Measurements from ENCODE around the gene ATP8B1. TPM values are rescaled to one million over a fixed set of nuclear protein-coding genes. Genes with fewer than 3 reads are reported as not detected.
"Not testable (repeated sequence)": the region's sequence is repeated elsewhere in the genome, so short reads cannot be mapped to it uniquely, and the experiment has no call there.

Gene ATP8B1
- polyA plus RNA-seq, 3 donors, result 23.1 to 32.7 (median 31.3) TPM

DNA sequence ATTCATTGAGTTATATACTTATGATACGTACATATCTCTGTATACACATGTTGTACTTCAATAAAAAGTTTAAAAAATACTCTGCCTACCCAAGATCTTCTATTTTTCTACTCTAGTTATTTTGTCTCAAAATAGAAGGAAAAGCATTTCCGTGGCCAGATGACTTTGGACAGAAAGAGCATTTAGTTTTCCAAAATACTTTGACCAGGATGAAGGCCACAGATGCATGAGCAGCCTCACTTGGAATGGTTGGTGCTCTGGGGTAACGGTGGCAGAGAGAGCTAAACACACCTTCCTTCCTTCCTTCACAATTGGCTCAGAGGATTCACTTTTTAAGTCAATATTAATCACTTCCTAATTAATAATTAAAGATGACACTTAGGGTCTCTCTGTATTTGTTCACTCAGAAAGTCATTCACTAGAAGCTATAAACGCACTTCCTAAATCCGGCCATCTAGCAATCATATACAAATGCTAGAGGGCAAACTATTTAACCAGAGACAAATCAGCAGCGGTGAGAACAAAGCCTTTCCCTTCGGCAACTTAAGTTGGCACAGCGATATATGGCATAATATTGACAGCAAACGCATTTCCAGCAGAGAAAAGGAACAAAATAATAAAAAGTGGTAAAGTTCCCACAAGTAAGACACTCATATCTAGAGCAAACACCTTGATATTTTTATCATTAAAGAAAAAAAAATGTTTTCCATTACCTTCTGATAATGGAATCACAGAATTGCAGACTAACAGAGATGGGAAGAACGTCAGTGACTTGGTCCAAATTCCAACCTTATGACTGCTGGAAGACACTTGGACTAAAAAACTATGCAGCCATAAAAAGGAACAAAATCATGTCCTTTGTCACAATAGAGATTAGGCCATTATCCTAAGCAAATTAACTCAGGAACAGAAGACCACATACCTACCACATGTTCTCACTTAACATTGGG is 125.6 kb downstream of the ATP8B1 start:
- DNase-seq (ENCODE audit: low read depth in 3 of 3, low spot score in 2 of 3), result no peak

DNA sequence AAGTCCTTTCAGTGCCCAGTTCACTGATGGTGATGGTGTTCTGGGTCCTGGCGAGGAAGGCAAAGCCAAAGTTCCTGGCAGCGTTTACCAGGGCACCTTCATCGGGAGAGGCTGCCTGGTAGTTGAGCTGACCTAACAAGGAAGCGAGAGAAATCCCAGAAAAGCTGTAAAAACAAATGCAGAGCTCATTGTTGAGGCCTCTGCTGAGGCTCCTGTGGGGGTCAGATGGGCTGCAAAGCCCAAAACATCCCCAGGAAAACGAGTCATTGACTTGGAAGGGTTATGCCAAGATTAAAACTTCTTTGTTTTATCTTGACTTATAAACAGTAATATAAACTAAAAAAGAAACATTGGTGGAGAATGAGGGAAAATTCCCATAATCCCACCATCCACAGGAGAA is 128.2 kb downstream of the ATP8B1 start:
- DNase-seq (ENCODE audit: low read depth in 3 of 3, low spot score in 2 of 3), result no peak

DNA sequence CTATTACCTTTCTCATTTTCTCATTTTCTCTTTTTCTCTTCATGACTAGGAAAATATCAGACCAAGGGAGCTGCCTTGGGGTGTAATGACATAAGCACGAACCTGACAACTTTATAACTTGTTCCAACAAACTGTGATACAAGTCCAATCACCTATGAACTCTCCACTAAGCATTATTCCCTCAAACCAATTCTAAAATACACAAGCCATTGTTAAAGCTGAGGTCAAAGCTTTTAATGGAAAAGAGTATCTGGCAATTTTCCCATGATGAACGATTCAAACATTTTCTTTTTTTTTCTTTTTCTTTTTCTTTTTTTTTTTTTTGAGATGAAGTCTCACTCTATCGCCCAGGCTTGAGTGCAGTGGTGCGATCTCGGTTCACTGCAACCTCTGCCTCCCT is 133.1 kb downstream of the ATP8B1 start:
- DNase-seq (ENCODE audit: low read depth in 3 of 3, low spot score in 2 of 3), result no peak

DNA sequence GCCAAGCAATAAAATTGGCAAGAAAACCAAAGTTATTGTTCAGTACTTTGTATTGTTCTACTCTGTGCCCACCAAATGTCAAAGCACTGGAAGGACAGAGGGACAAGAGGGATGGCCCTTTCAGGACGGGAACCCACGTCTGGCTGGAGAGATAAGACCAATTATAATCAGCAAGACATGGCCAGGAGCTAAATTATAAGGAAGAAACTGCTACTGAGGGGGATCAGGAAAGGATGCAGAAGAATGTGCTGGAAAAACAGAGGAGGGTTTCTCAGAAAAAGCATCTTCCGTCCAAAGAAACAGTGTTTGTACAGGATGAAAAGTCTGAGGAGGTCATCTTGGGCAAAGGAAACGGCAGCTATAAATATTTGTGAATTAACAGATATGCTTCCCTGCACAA is 135.1 kb downstream of the ATP8B1 start:
- no peak for DNase-seq (ENCODE audit: low read depth in 3 of 3, low spot score in 2 of 3)

DNA sequence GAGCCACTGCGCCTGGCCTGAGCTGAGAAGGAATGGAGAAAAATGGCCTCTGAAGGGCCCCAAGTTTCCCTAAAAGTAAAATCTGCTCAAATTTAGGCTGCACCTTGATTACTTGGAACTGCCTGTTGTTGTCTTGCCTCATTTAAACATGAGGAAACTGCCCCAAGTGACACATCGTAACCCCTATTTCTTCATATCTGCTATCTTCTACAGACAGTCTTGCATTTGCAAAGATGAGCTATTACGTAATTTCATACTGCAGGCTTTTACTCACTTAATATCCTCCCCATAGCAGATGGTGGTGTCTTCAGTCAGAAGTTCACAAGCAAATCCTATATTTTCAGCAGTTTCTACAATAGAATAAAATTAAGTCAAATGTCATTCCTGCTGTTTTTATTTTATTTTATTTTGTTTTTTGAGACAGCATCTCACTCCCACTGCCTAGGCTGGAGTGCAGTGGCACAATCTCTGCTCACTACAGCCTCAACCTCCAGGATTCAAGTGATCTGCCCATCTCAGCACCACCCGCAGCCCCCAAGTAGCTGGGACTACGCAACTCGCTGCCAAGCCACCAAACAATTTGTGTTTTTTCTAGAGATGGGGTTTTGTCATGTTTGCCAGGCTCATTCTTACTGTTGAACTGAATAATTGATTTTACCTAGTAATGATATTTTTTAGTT is 136.2 kb downstream of the ATP8B1 start:
- no peak for DNase-seq (ENCODE audit: low read depth in 3 of 3, low spot score in 2 of 3)

DNA sequence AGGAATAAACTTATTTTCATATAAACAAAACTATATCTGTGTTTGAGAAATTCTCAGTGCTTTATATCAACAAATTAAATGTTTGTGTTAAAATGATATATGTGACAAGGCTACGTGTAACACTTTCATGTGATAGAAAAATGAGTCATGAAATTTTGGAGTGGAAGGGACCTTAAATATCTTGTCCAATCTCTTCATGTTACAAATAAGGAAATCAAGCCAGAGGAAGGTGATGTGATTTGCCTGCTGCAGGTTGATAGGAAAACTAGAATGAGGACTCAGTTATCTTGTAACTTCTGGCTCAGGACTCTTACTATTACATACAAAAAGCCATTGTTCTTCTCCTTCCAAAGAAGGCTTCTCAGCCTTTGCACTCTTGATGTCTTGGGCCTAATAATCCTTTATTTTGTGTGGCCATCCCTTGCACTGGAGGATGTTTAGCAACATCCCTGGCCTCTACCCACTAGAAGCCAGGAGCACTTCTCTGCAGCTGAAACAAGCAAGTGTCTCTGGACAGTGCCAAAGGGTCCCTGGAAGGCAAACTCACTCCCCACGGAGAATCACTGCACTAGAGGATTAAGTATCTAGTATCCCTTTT is 138.4 kb downstream of the ATP8B1 start:
- no peak for DNase-seq (ENCODE audit: low read depth in 3 of 3, low spot score in 2 of 3)

DNA sequence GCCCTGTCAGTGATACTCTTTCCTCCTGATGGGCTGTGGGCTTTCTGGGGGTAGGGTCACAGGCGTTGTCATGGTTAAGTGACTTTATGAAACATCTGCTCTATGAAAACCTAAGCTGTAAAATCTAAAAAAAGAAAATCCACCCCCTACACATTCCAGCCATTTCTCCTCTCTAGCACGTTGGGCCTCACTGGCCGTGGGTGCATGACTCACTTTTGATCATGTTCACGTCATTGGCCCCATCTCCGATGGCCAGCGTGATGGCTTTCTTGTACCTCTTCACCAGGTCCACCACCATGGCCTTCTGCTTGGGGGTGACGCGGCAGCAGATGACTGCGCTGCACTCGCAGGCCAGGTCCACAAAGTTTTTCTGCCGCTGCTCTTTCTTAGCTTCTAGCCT is 142.2 kb downstream of the ATP8B1 start:
- no peak for DNase-seq (ENCODE audit: low read depth in 3 of 3, low spot score in 2 of 3)

DNA sequence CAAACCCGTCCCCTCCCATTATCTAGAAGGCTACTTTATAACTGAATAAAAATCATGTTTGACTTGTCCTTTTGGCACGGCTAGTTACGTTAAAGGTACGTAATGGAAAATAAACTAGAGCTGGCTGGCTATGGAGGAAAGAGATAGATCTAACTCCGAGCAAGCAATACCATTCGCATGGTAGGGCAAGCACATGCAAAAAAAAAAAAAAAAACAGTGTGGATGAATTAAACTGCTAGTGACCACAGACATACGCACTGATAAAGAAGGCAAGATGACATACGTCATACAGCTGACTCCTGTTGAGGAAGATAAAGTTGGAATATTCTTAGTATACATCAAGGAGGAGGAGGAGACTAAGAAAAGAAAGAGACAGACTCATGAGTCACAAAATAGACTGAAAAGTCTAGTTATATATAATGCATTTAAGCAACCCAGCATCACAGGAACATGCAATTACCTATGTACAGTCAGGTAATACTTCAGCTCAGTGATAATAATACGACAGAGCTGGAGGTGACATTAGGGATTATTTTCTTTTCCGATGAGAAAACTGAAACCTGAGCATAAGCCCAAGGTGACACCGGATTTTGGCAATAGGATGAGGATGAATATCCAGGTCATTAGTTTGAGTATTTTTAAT is 143.5 kb downstream of the ATP8B1 start:
- DNase-seq (ENCODE audit: low read depth in 3 of 3, low spot score in 2 of 3), result no peak

DNA sequence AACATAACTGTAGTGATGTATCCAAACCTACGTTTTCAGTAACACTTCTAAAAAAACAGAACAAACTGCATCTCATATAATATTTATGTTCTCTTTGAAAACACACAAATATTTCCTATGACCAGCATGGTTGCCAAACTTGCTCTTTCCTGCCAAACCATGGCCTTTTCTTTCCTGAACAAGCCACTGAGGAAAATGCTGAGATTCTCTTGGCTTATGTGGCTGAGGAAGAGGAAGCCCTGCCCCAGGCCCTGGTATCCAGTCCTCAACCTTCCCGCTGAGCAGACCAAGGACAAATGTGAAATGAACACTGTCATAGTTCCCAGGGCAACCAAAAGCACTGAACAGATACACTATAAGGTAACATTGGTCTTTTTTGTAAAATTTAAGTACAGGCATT is 145.6 kb downstream of the ATP8B1 start:
- no peak for DNase-seq (ENCODE audit: low read depth in 3 of 3, low spot score in 2 of 3)

DNA sequence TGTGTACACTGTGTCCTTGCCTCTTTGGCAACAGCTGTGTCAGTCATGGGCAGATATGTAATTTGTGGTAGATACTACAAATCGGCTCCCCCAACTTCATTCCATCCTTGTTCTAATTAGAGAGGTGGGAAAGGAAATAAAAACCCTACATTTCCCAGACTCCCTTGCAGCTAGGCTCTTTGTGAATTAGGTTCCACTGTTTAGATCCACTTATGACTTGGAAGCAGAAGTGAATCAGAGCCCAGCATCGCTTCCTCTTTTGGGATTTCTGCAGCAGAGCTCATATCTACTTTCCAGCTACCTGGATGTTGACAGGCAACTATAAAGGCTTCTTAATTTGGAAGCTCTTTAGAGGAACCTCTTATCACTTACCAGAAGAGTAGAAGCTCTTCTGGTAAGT is 147.4 kb downstream of the ATP8B1 start:
- no peak for DNase-seq (ENCODE audit: low read depth in 3 of 3, low spot score in 2 of 3)

DNA sequence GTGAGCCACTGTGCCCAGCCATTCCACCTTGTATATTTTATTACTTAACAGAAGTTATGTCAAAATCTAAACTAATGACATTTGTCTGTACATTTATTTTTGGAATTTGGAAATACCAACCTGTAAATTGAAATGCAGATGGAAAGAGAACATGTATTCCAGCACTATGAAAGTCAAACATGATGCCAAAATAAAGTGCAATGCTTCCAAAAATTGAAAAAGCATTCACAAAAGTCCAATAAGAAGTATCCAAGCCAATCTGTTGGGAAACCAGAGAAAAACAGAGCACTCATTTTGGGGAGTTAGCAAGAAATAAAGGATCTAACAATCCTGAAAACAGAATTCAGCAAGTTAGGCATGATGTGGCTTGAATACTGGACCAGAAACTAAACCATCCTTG is 151.2 kb downstream of the ATP8B1 start:
- DNase-seq (ENCODE audit: low read depth in 3 of 3, low spot score in 2 of 3), result no peak

DNA sequence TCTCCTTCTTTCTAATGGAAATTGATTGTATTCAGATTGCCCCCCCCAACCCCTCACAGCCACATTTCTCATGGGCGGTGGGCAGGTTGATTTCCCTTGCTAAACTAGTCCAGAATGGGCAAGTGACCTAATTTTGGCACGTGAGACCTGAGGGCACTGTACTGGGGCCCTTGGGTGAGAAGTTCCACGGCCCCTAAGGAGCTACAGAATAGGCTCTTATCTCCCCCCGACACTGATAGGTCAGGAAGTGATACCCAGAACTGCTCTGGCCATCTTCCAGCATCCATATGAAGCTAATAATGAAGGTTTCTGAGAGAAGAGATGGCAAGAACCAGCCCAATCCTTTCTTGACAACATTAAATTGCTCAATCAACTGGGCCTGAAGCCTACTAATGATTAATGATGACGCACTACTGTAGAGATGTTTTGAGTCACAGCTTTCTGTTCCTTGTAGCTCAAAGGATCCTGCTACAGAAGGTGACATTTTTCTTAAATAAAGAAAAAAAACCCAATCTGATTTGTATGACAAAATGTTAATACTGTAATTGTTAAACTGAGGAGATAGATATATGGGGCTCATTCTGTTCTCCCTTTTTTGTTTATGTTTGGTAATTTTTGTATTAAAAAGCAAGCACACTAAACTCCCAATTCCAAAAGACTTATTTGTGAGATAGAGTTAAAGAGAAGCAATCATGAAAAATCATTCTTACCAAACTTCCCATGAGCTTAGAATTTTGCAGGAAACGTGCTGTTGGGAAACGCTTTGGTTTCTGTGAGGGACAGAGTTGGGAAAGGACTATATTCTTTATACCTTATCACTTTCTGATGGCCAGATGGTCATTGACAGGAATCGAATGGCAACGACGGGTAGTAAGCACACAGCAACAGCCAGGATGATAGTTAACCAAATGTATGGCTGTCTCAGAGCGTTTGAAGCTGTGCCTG is 153.3 kb downstream of the ATP8B1 start:
- DNase-seq (ENCODE audit: low read depth in 3 of 3, low spot score in 2 of 3), result no peak

DNA sequence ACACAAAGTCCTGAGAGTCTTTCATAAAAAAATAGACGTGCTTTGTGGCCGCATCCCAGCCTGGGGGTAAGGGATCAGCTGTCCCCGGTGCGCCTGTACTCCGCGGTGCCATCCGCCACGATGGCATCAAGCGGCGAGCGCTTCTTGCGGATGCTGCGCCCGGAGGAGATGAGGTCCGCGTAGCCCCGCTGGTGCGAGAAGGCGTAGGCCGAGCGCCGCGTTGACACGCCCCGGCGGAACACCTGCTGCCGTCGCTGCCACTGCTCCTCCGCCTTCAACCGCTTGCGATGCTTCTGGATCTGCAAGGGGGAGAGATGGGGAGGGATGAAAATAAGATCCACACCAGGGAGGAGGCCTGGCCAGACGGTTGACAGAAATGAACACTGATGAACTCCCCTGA is 154.7 kb downstream of the ATP8B1 start:
- no peak for DNase-seq (ENCODE audit: low read depth in 3 of 3, low spot score in 2 of 3)

DNA sequence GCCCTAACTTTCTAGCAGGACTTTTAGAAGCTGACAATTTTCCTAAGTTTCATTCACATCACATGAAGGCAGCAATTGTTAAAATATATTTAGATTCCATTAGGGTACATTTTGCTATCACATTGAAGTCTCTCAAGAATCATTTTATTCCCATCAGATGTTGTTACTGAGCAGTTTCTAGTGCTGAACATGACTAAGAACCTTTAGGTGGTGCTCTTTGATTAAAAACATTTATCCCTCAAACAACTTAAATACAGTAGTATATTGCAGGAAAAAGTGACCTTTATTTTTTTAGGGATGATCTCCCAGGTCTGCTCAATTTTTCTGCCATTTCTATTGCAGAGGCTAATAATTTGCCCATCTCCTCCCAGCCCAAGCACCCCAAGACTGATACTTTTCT is 158.6 kb downstream of the ATP8B1 start:
- DNase-seq (ENCODE audit: low read depth in 3 of 3, low spot score in 2 of 3), result no peak

DNA sequence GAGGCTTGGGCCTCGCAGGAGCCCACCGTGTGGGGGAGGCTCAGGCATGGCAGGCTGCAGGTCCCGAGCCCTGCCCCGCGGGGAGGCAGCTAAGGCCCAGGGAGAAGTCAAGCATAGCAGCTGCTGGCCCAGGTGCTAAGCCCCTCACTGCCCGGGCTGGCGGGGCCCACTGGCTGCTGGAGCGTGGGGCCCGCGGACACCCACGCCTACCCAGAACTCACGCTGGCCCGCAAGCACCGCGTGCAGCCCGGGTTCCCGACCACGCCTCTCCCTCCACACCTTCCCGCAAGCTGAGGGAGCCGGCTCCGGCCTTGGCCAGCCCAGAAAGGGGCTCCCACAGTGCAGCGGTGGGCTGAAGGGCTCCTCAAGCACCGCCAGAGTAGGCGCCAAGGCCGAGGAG is 159.4 kb downstream of the ATP8B1 start:
- not testable (repeated sequence) for DNase-seq (ENCODE audit: low read depth in 3 of 3, low spot score in 2 of 3)

DNA sequence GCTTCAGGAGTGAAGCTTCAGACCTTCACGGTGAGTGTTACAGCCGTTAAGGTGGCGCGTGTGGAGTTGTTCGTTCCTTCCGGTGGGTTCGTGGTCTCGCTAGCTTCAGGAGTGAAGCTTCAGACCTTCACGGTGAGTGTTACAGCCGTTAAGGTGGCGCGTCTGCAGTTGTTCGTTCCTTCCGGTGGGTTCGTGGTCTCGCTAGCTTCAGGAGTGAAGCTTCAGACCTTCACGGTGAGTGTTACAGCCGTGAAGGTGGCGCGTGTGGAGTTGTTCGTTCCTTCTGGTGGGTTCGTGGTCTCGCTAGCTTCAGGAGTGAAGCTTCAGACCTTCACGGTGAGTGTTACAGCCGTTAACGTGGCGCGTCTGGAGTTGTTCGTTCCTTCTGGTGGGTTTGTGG is 160.7 kb downstream of the ATP8B1 start:
- not testable (repeated sequence) for DNase-seq (ENCODE audit: low read depth in 3 of 3, low spot score in 2 of 3)

DNA sequence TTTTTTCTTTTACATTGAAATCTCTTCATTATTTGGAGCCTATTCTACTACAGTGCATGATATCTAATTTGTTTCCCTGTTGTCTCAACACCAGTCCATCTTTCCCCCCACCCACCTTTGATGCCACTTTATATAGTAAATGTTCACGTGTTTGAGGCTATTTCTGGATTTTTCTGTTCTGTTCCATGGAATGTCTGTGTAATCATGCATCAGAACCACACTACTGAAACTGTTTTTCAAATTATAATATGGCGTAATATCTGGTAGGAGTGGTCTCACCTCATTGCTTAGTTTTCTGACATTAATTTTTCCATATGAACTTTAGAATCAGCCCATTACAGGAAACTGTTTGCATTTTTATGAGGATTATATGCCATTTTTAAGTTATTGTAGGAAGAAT is 162.4 kb downstream of the ATP8B1 start:
- DNase-seq (ENCODE audit: low read depth in 3 of 3, low spot score in 2 of 3), result no peak

DNA sequence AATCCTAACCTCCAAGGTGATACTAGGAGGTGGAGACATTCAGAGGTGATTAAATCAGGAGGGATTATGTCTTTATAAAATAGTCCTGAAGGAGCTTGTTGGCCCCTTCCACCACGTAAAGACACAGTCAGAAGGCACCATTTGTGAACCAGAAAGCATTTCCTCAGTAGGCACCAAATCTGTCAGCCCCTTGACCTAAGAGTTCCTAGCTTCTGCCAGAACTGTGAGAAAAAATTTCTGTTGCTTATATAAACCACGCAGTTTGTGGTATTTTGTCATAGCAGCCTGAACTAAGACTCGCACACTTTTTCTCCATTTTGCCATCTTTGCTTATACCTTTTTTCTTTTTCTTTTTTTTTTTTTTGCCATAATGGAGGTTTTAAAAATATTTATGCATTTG is 162.9 kb downstream of the ATP8B1 start:
- DNase-seq (ENCODE audit: low read depth in 3 of 3, low spot score in 2 of 3), result no peak

DNA sequence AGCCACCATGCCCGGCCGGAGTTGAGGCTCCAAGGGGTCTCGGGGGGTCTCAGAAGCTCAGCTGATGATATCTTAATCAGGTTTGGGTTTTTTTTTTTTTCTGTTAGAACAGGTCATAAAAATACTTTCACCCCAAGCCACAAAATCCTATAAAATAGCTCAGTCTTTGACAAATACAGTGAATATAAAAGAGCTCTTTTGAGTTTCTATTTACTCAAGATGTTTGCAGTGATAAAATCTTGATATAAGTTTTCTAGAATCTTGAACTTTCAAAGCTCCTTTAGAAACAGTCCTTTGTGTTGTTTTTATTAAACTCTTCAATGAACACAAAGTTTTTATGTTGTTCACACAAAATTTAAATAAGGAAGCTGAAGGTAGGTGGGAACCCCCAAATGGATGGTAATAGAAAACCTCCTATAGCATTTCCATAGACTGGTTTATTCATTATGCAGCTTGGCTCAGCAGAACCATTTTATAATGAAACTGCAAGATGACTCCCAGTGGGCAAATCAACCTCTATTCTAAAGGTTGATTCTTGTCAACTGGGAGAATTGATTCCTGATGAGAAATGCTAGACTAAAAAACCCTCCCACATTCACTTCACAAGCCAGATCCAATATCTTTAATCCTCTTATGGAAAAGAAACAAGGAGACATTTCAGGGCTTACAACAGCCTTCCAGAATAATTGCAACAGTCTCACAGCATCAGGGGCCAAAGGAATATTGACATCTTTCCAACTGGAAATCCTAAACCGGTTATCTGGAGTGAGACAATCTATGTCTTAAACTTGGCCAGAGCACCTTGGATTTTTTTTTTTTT is 167.9 kb downstream of the ATP8B1 start:
- no peak for DNase-seq (ENCODE audit: low read depth in 3 of 3, low spot score in 2 of 3)

Data from right renal cortex interstitium (tissue), 3 donors.